ENCODE data around the gene LAMA2. TPM values are rescaled to one million over a fixed set of nuclear protein-coding genes. Genes with fewer than 3 reads are reported as not detected.
A peak's percentile ranks its signal among the peaks of the same experiment; 100 is the strongest.

Gene LAMA2
- total and polyA plus RNA-seq, 3 donors from 2014 or later, result 25.9 to 94.8 (median 56.0) TPM

GRCh38 chr6:129504456-129504855, 621.5 kb downstream of the LAMA2 start:
- no peaks in the 10 kb centered on the region for H3K36me3 ChIP-seq (ENCODE audit: low read depth, missing control alignments)
- 58 to 62% methylated on average over 2 of the region's 2 CpGs for WGBS, 2 donors
- intact Hi-C loops (cut with DNase I; ENCODE audit: low total_unique reads), result no loop called here

GRCh38 chr6:129507059-129507807, 624.3 kb downstream of the LAMA2 start:
- DNase-seq, result no peak
- 85 to 88% methylated on average over 5 of the region's 5 CpGs for WGBS, 2 donors

More at GRCh38 chr6:129504456-129504855, 621.5 kb downstream of the LAMA2 start:
- no peak overlapping the region for H3K4me3 ChIP-seq
- TF ChIP-seq POLR2A (IDR thresholded peaks at IDR 0.05) (no peak), CTCF (IDR thresholded peaks at IDR 0.05) (no peak)
- no peaks in the 10 kb centered on the region for H3K9me3 ChIP-seq
- no peaks in the 10 kb centered on the region for H3K27me3 ChIP-seq
- DNase-seq, result no peak
- H3K4me1 ChIP-seq, result peaks cover 28% of the 10 kb centered on the region
- H3K27ac ChIP-seq, result peak overlapping the region; percentile 0 to 21

GRCh38 chr6:129507846-129508245, 624.9 kb downstream of the LAMA2 start:
- no peak for DNase-seq
- intact Hi-C loops (cut with DNase I; ENCODE audit: low total_unique reads), result no loop called here
- H3K27ac ChIP-seq, result no peak overlapping the region
- WGBS, 2 donors, result 55 to 85% methylated on average over 1 of the region's 1 CpG
- H3K27me3 ChIP-seq, result no peaks in the 10 kb centered on the region
- H3K36me3 ChIP-seq (ENCODE audit: low read depth, missing control alignments), result no peaks in the 10 kb centered on the region
- TF ChIP-seq POLR2A (IDR thresholded peaks at IDR 0.05), result no peak
- TF ChIP-seq CTCF (IDR thresholded peaks at IDR 0.05), result no peak
- H3K9me3 ChIP-seq, result no peaks in the 10 kb centered on the region
- no peak overlapping the region for H3K4me3 ChIP-seq
- H3K4me1 ChIP-seq, result peaks cover 12% of the 10 kb centered on the region

More at GRCh38 chr6:129507059-129507807, 624.3 kb downstream of the LAMA2 start:
- Histone ChIP-seq H3K9me3 (no peaks in the 10 kb centered on the region), H3K36me3 (ENCODE audit: low read depth, missing control alignments) (no peaks in the 10 kb centered on the region), H3K4me3 (no peak overlapping the region), H3K4me1 (peaks cover 12% of the 10 kb centered on the region), H3K27me3 (no peaks in the 10 kb centered on the region), H3K27ac (peak overlapping the region; percentile 17 to 55)
- intact Hi-C loops (cut with DNase I; ENCODE audit: low total_unique reads), result no loop called here
- TF ChIP-seq CTCF (IDR thresholded peaks at IDR 0.05) (no peak), POLR2A (IDR thresholded peaks at IDR 0.05) (no peak)

GRCh38 chr6:129508477-129509145, 625.7 kb downstream of the LAMA2 start:
- Histone ChIP-seq H3K9me3 (no peaks in the 10 kb centered on the region), H3K4me1 (peaks cover 12% of the 10 kb centered on the region), H3K27me3 (no peaks in the 10 kb centered on the region), H3K36me3 (ENCODE audit: low read depth, missing control alignments) (no peaks in the 10 kb centered on the region), H3K27ac (no peak overlapping the region), H3K4me3 (no peak overlapping the region)
- no peak for DNase-seq
- WGBS, 2 donors, result 63 to 87% methylated on average over 4 of the region's 4 CpGs
- intact Hi-C loops (cut with DNase I; ENCODE audit: low total_unique reads), result no loop called here
- no peak for TF ChIP-seq POLR2A (IDR thresholded peaks at IDR 0.05)
- TF ChIP-seq CTCF (IDR thresholded peaks at IDR 0.05), result no peak

Data from testis (tissue), 3 donors.